Tongue (tissue), 2 donors: ENCODE results near the gene MORN1. TPM values are rescaled to one million over a fixed set of nuclear protein-coding genes. Genes with fewer than 3 reads are reported as not detected.
A peak's percentile ranks its signal among the peaks of the same experiment; 100 is the strongest.

Experiments
- DNase-seq: peaks from one replicate; pipeline ENCODE4 v3.0.0-alpha.2; 2015
- total RNA-seq: library from RNA; depleted of rRNA; stranded (reverse); fragments of >200 nt; gene quantifications from one replicate; pipeline ENCODE4 v1.2.3, GENCODE V29; 2014

Gene MORN1
- total RNA-seq, 1 donor from 2014 or later, result 13.8 TPM

GRCh38 chr1:2373551-2374251 is 17.7 kb downstream of the MORN1 start:
- no peak for DNase-seq

- no peak for DNase-seq
These were observed 18.5 kb downstream of the MORN1 start for GRCh38 chr1:2372551-2373490.

GRCh38 chr1:2368053-2368744 is 23.2 kb downstream of the MORN1 start:
- DNase-seq, result no peak

GRCh38 chr1:2363847-2364513 is 27.4 kb downstream of the MORN1 start:
- no peak for DNase-seq

GRCh38 chr1:2360588-2361364 is 30.6 kb downstream of the MORN1 start:
- no peak for DNase-seq

GRCh38 chr1:2358651-2359640 is 32.4 kb downstream of the MORN1 start:
- no peak for DNase-seq

GRCh38 chr1:2358072-2358471 is 33.3 kb downstream of the MORN1 start:
- DNase-seq, result no peak

- no peak for DNase-seq
These were observed 34.2 kb downstream of the MORN1 start for GRCh38 chr1:2356911-2357845.

GRCh38 chr1:2356401-2356800 is 35.0 kb downstream of the MORN1 start:
- DNase-seq, result no peak

- DNase-seq, result no peak
These were observed 35.7 kb downstream of the MORN1 start for GRCh38 chr1:2355373-2356261.

- DNase-seq, result peak; percentile 52
These were observed 36.6 kb downstream of the MORN1 start for GRCh38 chr1:2354511-2355372.

GRCh38 chr1:2353551-2354438 is 37.6 kb downstream of the MORN1 start:
- DNase-seq, result no peak

GRCh38 chr1:2352897-2353550 is 38.3 kb downstream of the MORN1 start:
- DNase-seq, result no peak

GRCh38 chr1:2352341-2352896 is 38.9 kb downstream of the MORN1 start:
- DNase-seq, result no peak

- DNase-seq, result no peak
These were observed 39.6 kb downstream of the MORN1 start for GRCh38 chr1:2351723-2352122.
